Epidermal melanocyte (primary cell): ENCODE data around the gene EML4.
"Not testable (repeated sequence)": the region's sequence is repeated elsewhere in the genome, so short reads cannot be mapped to it uniquely, and the experiment has no call there.

Experiments used
- DNase-seq: peaks from one replicate; pipeline ENCODE4 v3.0.0; 2011; ENCODE audit warnings: low spot score; ENCODE audit not compliant: insufficient read length

Gene EML4

GRCh38 chr2:42249284-42249683 is 80.1 kb downstream of the EML4 start:
- no peak for DNase-seq

- no peak for DNase-seq
Observed at GRCh38 chr2:42249887-42250286, 80.7 kb downstream of the EML4 start.

- DNase-seq, result no peak
Observed at GRCh38 chr2:42250925-42251324, 81.8 kb downstream of the EML4 start.

GRCh38 chr2:42252464-42252863 is 83.3 kb downstream of the EML4 start:
- DNase-seq, result no peak

DNA sequence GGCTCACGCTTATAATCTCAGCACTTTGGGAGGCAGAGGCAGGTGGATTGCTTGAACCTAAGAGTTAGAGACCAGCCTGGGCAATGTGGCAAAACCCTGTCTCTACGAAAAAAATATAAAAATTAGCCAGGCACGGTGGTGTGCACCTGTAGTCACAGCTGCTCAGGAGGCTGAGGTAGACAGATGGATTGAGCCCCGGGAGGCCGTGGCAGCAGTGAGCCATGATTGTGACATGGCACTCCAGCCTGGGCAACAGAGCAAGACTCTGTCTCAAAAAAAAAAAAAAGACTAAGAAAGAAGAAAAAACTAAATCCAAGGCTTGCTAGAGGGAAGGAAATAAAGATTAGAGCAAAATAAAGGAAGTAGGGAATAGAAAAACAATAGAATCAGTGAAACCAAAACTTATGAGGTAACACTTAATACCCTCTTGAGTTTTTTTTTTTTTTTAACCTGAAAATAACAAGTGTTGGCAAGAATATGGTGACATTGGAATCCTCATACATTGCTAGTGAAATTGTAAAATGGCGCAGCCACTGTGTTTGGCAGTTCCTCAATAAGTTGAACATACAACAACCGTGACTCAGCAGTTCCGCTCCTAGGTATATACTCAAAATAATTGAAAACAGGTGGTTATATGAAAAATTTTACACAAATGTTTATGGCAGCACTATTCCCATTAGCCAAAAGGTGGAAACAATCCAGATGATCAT is 85.2 kb downstream of the EML4 start:
- no peak for DNase-seq

GRCh38 chr2:42256505-42256904 is 87.4 kb downstream of the EML4 start:
- no peak for DNase-seq

- DNase-seq, result no peak
Observed at GRCh38 chr2:42261518-42262195, 92.5 kb downstream of the EML4 start.

GRCh38 chr2:42266236-42266635 is 97.1 kb downstream of the EML4 start:
- no peak for DNase-seq

DNA sequence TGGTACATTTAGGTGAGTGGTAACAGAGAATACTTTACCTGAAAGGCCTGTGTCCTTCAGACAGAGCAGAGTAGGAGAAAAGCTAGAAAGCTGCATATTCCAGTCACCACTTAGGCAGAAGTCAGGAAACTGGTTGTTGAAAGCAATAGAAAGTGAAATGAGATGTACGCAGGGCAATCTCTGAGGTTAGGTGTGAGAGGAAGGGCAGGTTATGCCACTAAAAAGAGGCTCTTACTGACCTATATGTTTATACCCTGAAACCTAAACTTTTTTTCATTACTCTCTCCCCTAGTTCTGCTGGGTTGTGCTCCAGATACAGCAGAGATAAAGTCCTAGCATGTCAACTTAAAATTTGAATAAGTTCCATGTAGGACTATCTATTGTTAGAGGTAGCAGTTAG is 98.4 kb downstream of the EML4 start:
- no peak for DNase-seq

- DNase-seq, result no peak
Observed at GRCh38 chr2:42268528-42269151, 99.5 kb downstream of the EML4 start.

DNA sequence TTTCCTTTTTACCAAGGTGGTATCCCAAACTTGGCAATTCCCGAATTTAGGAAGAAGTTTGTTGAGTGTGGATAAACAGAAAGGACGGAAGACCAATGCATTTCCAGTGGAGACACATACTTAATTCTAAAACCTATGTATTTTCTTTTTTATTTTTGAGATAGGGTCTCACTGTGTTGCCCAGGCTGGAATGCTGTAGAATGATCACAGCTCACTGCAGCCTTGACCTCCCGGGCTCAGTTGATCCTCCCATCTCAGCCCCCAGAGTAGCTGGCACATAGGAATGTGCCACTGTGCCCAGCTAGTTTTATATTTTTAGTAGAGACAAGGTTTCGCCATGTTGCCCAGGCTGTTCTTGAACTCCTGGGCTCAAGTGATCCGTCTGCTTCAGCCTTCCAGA is 101.6 kb downstream of the EML4 start:
- DNase-seq, result no peak

DNA sequence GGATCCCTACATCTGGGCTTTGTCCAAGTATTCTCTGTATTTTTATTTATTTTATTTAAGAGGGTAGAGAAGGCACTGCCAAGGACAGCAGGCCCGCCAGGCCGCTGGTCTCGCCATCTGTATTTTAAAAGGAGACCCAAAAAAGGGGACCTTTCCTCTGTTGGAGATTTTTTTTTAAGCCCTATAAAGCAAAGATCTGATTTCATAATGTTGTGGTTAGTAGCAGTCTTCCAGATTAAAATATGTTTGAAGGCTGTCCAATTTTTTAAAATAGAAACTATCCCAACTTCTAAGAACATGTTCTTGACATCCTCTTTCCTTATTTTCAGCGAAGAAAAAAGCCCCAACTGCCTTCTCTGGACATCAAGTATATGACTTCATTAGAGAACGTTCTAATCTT is 102.1 kb downstream of the EML4 start:
- not testable (repeated sequence) for DNase-seq

DNA sequence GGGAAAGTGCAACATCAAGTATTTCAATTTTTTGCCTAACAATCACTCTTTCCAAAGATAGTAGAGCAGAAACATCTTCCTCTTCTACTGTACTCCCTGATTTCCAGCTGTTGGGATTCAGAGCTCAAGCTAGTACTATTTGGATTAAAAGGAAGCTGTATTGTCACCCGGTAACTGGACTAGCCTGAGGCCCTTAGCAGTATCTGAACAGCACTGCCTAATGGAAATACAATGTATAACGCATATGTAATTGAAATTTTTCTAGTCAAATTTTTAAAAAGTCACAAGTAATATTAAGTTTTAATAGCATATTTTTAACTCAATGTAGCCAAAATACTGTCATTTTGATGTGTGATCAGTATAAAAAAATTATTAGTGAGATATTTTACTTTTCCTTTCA is 105.7 kb downstream of the EML4 start:
- no peak for DNase-seq

- no peak for DNase-seq
Observed at GRCh38 chr2:42281416-42282081, 112.4 kb downstream of the EML4 start.

GRCh38 chr2:42284019-42284418 is 114.9 kb downstream of the EML4 start:
- no peak for DNase-seq

GRCh38 chr2:42286268-42286946 is 117.3 kb downstream of the EML4 start:
- DNase-seq, result no peak

DNA sequence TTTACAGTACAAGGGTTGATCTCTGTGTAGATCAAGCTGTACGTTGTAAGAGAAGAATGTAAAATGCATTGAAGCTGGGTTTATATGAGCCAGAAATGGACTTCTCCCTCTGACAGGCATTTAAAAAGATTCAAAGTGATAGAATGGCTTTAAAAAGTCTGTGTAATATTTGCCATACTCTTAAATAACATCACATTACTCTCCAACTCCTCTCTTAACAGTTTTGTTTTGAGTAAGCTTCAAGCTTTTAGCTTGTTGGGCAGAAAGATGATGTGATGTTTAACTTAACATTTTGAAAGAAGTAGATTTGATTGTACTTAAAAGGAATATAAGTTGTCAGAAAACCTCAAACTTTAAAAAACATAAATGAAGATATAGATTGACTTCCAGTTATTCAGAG is 119.7 kb downstream of the EML4 start:
- no peak for DNase-seq

DNA sequence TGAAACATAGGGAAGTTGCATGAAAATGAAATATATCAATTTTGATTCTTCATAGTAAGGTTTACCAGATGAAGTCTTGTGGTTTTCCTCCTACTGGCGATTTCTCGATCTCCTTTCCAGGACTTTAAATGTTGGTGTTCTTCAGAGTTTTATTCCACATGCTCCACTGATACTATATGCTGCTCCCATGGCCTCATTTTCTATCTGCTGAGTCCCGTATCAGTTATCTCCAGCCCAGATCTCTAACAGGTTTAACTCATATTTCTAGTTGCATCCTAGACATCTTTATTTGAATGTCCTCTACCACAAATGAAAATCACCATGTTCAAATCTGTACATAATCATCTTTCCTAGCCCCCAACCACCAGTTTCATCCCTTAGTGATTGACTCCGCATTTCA is 120.1 kb downstream of the EML4 start:
- DNase-seq, result no peak

DNA sequence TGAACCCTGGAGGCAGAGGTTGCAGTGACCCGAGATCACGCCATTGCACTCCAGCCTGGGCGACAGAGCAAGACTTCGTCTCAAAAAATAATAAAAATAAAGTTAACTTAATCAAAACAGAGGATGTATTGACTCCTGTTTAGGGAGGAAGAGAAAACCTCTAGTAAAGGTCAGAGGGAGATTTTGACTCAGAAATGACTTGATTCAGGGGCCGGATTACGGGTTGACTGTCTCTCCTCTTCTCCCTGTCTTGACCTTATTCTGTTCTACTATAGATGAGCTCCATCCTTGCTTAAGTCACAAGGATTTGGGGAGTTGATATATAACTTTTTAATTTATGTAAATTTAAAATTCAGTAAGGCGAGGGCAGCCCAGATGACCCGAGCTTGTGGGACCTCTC is 120.9 kb downstream of the EML4 start:
- no peak for DNase-seq

DNA sequence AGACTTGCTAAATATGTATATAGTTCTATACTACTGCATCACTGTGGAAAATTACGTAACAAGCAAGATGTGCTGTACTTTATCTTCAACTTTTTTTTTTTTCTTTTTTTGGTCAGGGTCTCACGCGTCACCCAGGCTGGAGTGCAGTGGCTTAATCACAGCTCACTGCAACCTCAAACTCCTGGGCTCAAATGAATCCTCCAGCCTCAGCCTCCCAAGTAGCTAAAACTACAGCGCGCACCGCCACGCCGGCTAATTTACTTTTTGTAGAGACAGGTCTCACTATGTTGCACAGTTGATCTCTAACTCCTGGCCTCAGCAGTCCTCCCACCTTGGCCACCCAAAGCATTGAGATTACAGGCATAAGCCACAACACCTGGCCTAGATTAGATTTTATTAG is 123.9 kb downstream of the EML4 start:
- no peak for DNase-seq

GRCh38 chr2:42296226-42296625 is 127.1 kb downstream of the EML4 start:
- DNase-seq, result no peak
